DND-41 (cell line): ENCODE data around the gene PSD.

ENCODE experiments used
- CTCF ChIP-seq: IDR thresholded peaks from 2 replicates; pipeline ENCODE4 v1.5.1; 2012; ENCODE audit warnings: borderline replicate concordance, low read length, moderate library complexity, mild to moderate bottlenecking; ENCODE audit not compliant: poor library complexity, severe bottlenecking; ENCODE audit errors: extremely low read depth
- EZH2 ChIP-seq: IDR thresholded peaks from 3 replicates; pipeline ENCODE4 v1.6.1; 2012; ENCODE audit warnings: borderline replicate concordance, low read depth, mild to moderate bottlenecking, moderate library complexity, low read length, inconsistent platforms; ENCODE audit not compliant: severe bottlenecking

DNA sequence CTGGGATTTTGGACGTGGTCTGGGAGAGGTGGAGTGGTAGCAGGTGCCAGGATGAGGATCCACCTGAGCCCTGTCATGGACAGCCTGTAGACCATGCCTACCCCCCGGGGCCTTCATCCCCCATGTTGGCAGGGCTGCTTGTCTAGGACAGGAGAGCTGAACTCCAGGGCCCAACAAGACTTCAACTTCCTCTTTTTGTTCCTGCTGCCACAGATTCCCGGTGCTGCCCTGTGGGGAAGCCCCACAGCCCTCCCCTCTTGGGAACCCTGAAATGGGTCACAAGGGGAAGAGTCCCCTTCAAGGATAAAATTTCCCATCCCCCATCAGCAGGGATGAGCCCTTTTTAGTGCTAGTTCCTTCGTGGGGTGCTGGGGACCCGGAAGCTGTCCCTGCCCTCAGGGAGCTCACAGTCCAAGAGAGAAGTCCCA is 15.0 kb upstream of the PSD start:
- no peak for TF ChIP-seq CTCF
- no peak for TF ChIP-seq EZH2
